ENCODE results near the gene PDE7B. TPM values are rescaled to one million over a fixed set of nuclear protein-coding genes. Genes with fewer than 3 reads are reported as not detected.
A peak's percentile ranks its signal among the peaks of the same experiment; 100 is the strongest.

PDE7B gene
- total RNA-seq: under 1 TPM in 2 of 3 donors, not detected in 1; 0.05 to 0.18 TPM

- Mint-ChIP-seq H3K36me3 (ENCODE audit: insufficient read depth) (no peaks in the 10 kb centered on the region), H3K9me3 (no peaks in the 10 kb centered on the region), H3K27me3 (ENCODE audit: low read depth) (no peaks in the 10 kb centered on the region), H3K4me3 (peak within 1 kb of the TSS; percentile 76), H3K4me1 (ENCODE audit: low read depth) (peaks cover 29% of the 10 kb centered on the region)
- ATAC-seq: peak; percentile 82 to 83
- DNase-seq: peak; percentile 7
Measured at GRCh38 chr6:135851442-135852271, at the start of gene PDE7B. TSS of gene PDE7B (plus strand) at chr6:135851701.

- H3K4me1 Mint-ChIP-seq (ENCODE audit: low read depth): peaks cover 4% of the 10 kb centered on the region
- no peaks in the 10 kb centered on the region for H3K36me3 Mint-ChIP-seq (ENCODE audit: insufficient read depth)
- no peaks in the 10 kb centered on the region for H3K9me3 Mint-ChIP-seq
- DNase-seq (no peak), ATAC-seq (no peak)
- H3K4me3 Mint-ChIP-seq: no peak overlapping the region
- H3K27me3 Mint-ChIP-seq (ENCODE audit: low read depth): no peaks in the 10 kb centered on the region
Measured at GRCh38 chr6:135801755-135802465, 49.6 kb upstream of the PDE7B start.

- peaks cover 6% of the 10 kb centered on the region for H3K9me3 Mint-ChIP-seq
- H3K4me1 Mint-ChIP-seq (ENCODE audit: low read depth): no peaks in the 10 kb centered on the region
- DNase-seq (no peak), ATAC-seq (no peak)
- H3K4me3 Mint-ChIP-seq: no peak overlapping the region
- H3K36me3 Mint-ChIP-seq (ENCODE audit: insufficient read depth): peaks cover 2% of the 10 kb centered on the region
- no peaks in the 10 kb centered on the region for H3K27me3 Mint-ChIP-seq (ENCODE audit: low read depth)
Measured at GRCh38 chr6:135810486-135810885, 41.0 kb upstream of the PDE7B start.

GRCh38 chr6:135811170-135811569 is 40.3 kb upstream of the PDE7B start:
- ATAC-seq: no peak

GRCh38 chr6:135811644-135812526 is 39.6 kb upstream of the PDE7B start:
- ATAC-seq: no peak
- Mint-ChIP-seq H3K4me1 (ENCODE audit: low read depth) (no peaks in the 10 kb centered on the region), H3K4me3 (no peak overlapping the region), H3K9me3 (peaks cover 6% of the 10 kb centered on the region), H3K27me3 (ENCODE audit: low read depth) (no peaks in the 10 kb centered on the region), H3K36me3 (ENCODE audit: insufficient read depth) (peaks cover 2% of the 10 kb centered on the region)
- no peak for DNase-seq

More at GRCh38 chr6:135811170-135811569, 40.3 kb upstream of the PDE7B start:
- Mint-ChIP-seq H3K36me3 (ENCODE audit: insufficient read depth) (peaks cover 2% of the 10 kb centered on the region), H3K9me3 (peaks cover 6% of the 10 kb centered on the region), H3K27me3 (ENCODE audit: low read depth) (no peaks in the 10 kb centered on the region), H3K4me1 (ENCODE audit: low read depth) (no peaks in the 10 kb centered on the region), H3K4me3 (no peak overlapping the region)
- DNase-seq: no peak

GRCh38 chr6:135813401-135813800 is 38.1 kb upstream of the PDE7B start:
- Mint-ChIP-seq H3K9me3 (peaks cover 6% of the 10 kb centered on the region), H3K4me3 (no peak overlapping the region), H3K4me1 (ENCODE audit: low read depth) (no peaks in the 10 kb centered on the region), H3K27me3 (ENCODE audit: low read depth) (no peaks in the 10 kb centered on the region), H3K36me3 (ENCODE audit: insufficient read depth) (peaks cover 2% of the 10 kb centered on the region)
- DNase-seq (no peak), ATAC-seq (no peak)

GRCh38 chr6:135814043-135814442 is 37.5 kb upstream of the PDE7B start:
- Mint-ChIP-seq H3K4me1 (ENCODE audit: low read depth) (no peaks in the 10 kb centered on the region), H3K4me3 (no peak overlapping the region), H3K27me3 (ENCODE audit: low read depth) (no peaks in the 10 kb centered on the region), H3K36me3 (ENCODE audit: insufficient read depth) (peaks cover 2% of the 10 kb centered on the region), H3K9me3 (peaks cover 6% of the 10 kb centered on the region)
- DNase-seq (no peak), ATAC-seq (no peak)

- Mint-ChIP-seq H3K4me3 (no peak overlapping the region), H3K9me3 (no peaks in the 10 kb centered on the region), H3K36me3 (ENCODE audit: insufficient read depth) (no peaks in the 10 kb centered on the region), H3K27me3 (ENCODE audit: low read depth) (no peaks in the 10 kb centered on the region), H3K4me1 (ENCODE audit: low read depth) (no peaks in the 10 kb centered on the region)
- no peak for DNase-seq
- ATAC-seq: no peak
Measured at GRCh38 chr6:135815216-135815615, 36.3 kb upstream of the PDE7B start.

GRCh38 chr6:135817035-135817434 is 34.5 kb upstream of the PDE7B start:
- Mint-ChIP-seq H3K9me3 (no peaks in the 10 kb centered on the region), H3K36me3 (ENCODE audit: insufficient read depth) (no peaks in the 10 kb centered on the region), H3K27me3 (ENCODE audit: low read depth) (no peaks in the 10 kb centered on the region), H3K4me1 (ENCODE audit: low read depth) (no peaks in the 10 kb centered on the region), H3K4me3 (no peak overlapping the region)
- ATAC-seq: no peak
- no peak for DNase-seq

GRCh38 chr6:135819665-135820064 is 31.8 kb upstream of the PDE7B start:
- ATAC-seq (no peak), DNase-seq (no peak)
- no peaks in the 10 kb centered on the region for H3K27me3 Mint-ChIP-seq (ENCODE audit: low read depth)
- H3K4me1 Mint-ChIP-seq (ENCODE audit: low read depth): no peaks in the 10 kb centered on the region
- H3K9me3 Mint-ChIP-seq: no peaks in the 10 kb centered on the region
- no peaks in the 10 kb centered on the region for H3K36me3 Mint-ChIP-seq (ENCODE audit: insufficient read depth)
- H3K4me3 Mint-ChIP-seq: no peak overlapping the region

GRCh38 chr6:135820340-135820739 is 31.2 kb upstream of the PDE7B start:
- Mint-ChIP-seq H3K27me3 (ENCODE audit: low read depth) (no peaks in the 10 kb centered on the region), H3K4me1 (ENCODE audit: low read depth) (no peaks in the 10 kb centered on the region), H3K36me3 (ENCODE audit: insufficient read depth) (no peaks in the 10 kb centered on the region), H3K4me3 (no peak overlapping the region), H3K9me3 (no peaks in the 10 kb centered on the region)
- ATAC-seq (no peak), DNase-seq (no peak)

GRCh38 chr6:135823851-135824250 is 27.6 kb upstream of the PDE7B start:
- no peaks in the 10 kb centered on the region for H3K36me3 Mint-ChIP-seq (ENCODE audit: insufficient read depth)
- H3K4me1 Mint-ChIP-seq (ENCODE audit: low read depth): no peaks in the 10 kb centered on the region
- no peak overlapping the region for H3K4me3 Mint-ChIP-seq
- DNase-seq (no peak), ATAC-seq (no peak)
- no peaks in the 10 kb centered on the region for H3K27me3 Mint-ChIP-seq (ENCODE audit: low read depth)
- no peaks in the 10 kb centered on the region for H3K9me3 Mint-ChIP-seq

- Mint-ChIP-seq H3K36me3 (ENCODE audit: insufficient read depth) (no peaks in the 10 kb centered on the region), H3K4me3 (no peak overlapping the region), H3K4me1 (ENCODE audit: low read depth) (no peaks in the 10 kb centered on the region), H3K27me3 (ENCODE audit: low read depth) (no peaks in the 10 kb centered on the region), H3K9me3 (no peaks in the 10 kb centered on the region)
- no peak for ATAC-seq
- no peak for DNase-seq
Measured at GRCh38 chr6:135826236-135826804, 25.2 kb upstream of the PDE7B start.

- Mint-ChIP-seq H3K9me3 (no peaks in the 10 kb centered on the region), H3K36me3 (ENCODE audit: insufficient read depth) (no peaks in the 10 kb centered on the region), H3K4me3 (no peak overlapping the region), H3K27me3 (ENCODE audit: low read depth) (no peaks in the 10 kb centered on the region), H3K4me1 (ENCODE audit: low read depth) (no peaks in the 10 kb centered on the region)
- no peak for DNase-seq
- no peak for ATAC-seq
Measured at GRCh38 chr6:135828021-135828420, 23.5 kb upstream of the PDE7B start.

Data from activated T-cell treated with anti-CD3 and anti-CD28 coated beads, Interleukin-2, amount 50 U/mL, for 4 hours (primary cell).